ENCODE measurements around the gene TRIB2.

Gene TRIB2

DNA sequence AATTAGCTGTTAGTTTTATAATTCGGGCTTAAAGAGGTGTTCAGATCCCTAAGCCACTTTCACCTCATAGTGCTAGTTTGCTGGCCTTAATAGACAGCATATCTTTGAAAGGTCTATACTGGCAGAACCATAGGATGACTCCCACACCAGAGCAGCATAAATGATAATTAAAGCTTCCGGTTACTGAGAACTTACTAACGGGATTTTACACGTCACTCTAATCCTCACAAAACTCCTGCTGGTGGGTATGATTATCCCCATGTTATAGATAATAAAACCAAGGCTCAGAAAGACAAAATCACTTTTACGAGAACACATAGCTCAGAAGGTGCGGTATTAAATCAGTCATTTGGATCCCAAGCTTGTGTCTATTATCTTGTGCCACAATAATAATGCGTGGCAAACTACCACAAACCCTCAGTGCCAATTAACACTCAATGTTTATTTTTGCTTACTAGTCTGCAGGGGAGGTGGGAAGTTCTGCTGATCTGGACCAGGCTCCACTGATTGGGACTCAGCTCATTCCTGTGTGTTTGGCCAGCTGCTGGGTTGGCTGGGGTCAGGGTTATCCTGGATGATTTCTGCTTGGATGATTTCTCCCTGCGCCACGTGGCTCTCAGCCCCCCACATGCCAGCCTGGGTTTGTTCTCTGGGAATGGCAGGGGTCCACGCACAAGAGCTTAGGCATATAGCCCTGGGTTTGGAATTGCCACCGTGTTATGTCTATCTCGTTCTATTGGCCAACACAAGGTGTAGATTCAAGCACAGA, 62.3 kb downstream of the TRIB2 start:
- DNase-seq, result no peak

DNA sequence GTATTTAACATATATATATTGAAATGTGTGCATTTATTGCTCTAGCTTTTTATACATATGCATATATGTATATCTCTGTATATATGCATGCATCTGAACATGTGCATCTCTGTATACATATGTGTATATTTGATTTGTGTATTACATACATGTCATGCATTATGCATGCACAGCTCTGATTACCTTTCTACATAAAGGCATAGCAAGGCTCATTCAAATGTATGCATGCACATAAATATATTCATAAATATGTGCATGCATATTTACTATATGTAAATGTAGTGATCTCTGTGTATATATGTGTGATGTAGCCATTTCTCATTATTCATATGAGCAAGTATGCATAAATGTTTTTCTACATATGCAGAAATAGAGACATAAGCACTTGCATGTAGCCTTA, 64.6 kb downstream of the TRIB2 start:
- no peak for DNase-seq

DNA sequence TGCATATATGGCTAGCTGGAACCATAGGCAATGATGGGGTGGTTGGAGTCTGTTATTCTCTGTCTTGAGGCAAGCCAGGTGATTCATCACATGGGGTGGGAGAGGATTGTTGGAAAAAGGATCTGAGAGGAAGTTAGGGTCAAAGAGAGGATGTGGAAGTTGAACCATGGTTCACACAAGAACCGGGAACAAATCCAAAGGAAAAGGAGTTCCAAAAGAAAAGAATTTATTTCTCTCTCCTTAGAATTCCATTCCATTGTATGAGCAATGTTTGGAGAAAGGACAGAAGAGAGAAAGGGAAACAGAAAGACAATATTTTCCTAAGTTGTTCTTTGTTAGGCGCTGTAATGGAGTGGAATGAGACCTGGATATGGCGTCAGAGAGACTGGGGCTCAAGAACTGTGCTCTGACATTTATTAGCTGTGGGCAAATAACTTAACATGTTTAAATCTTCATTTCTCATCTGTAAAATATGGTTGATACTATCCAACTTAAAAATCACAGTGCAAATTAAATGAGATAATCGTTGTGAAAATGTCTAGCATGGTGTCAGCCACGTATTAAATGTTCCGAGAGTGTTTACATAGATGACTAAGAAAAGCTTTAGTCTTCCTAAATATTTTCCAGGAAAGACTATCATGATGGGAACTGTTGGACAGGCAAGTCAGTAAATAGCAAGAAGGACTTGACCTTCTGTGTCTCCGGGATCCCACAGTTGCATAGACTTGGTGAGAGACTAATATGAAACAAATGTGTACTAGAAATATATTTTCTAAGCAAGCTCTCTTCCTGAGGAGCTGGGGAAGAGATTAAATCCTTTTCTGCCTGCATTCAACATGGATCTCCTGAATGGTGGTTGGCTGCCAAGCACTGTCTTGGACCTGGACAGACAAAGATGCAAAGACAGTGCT, 71.4 kb downstream of the TRIB2 start:
- DNase-seq, result no peak

DNA sequence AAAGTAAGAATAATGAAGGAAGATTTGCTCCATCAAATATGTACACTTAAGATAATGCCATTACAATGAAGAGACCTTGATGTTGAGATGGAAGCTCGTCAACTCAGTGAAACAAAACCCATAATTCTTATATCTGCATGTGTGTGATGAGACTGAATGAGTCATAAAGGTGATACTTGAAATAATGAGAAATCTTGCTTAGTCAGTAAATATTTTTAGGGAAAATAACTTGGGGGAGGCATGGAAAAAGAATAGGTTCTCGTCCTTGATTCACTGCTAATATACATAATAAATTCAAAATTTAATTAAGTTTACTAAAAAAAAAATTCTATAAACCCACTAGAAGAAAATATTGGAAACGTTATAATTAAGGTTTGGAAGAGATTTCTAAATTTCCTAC, 75.2 kb downstream of the TRIB2 start:
- DNase-seq, result no peak
